ENCODE measurements around the gene SDCBP2.

DNA sequence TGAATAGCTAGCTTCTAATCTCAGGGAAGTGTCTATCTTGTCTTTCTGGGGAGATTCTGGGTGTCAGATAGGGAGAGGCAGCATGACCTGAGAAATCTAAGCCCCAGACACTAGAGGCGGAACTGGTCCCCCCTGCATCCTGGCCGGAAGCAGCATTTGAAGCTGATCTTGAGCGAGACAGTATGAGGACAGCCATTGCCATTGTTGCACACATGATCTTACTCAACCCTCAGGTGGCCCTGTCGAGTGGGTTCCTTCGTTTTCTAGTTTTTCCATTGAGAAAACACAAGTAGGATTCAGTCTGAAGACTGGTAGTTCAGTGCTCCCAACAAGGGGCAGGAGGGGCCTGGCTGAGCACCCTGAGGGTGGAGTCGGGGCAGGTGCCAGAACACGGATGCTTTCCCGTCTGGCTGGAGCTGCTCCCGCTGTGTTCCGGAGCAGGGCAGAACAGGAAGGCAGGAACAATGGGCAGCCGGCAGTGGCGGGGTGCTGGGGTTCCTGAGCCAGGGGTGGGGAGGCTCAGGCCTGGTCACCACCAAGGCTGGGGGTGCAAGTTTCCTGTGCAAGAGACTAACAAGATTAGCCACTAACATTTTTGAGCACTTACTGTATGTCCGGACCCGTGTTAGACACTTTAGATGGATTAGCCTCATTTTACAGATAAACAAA is 7.9 kb upstream of the SDCBP2 start:
- TF ChIP-seq, protein P1, sequence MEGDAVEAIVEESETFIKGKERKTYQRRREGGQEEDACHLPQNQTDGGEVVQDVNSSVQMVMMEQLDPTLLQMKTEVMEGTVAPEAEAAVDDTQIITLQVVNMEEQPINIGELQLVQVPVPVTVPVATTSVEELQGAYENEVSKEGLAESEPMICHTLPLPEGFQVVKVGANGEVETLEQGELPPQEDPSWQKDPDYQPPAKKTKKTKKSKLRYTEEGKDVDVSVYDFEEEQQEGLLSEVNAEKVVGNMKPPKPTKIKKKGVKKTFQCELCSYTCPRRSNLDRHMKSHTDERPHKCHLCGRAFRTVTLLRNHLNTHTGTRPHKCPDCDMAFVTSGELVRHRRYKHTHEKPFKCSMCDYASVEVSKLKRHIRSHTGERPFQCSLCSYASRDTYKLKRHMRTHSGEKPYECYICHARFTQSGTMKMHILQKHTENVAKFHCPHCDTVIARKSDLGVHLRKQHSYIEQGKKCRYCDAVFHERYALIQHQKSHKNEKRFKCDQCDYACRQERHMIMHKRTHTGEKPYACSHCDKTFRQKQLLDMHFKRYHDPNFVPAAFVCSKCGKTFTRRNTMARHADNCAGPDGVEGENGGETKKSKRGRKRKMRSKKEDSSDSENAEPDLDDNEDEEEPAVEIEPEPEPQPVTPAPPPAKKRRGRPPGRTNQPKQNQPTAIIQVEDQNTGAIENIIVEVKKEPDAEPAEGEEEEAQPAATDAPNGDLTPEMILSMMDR (IDR thresholded peaks at IDR 0.05) = no peak
- TF ChIP-seq POLR2A (IDR thresholded peaks at IDR 0.05) = no peak

Measured in uterus (tissue), 2 donors.